ENCODE results near the gene PSMD9. TPM values are rescaled to one million over a fixed set of nuclear protein-coding genes. Genes with fewer than 3 reads are reported as not detected.

PSMD9 gene
- total and polyA plus RNA-seq, 2 experiments from 2014 or later: 110 to 132 TPM

DNA sequence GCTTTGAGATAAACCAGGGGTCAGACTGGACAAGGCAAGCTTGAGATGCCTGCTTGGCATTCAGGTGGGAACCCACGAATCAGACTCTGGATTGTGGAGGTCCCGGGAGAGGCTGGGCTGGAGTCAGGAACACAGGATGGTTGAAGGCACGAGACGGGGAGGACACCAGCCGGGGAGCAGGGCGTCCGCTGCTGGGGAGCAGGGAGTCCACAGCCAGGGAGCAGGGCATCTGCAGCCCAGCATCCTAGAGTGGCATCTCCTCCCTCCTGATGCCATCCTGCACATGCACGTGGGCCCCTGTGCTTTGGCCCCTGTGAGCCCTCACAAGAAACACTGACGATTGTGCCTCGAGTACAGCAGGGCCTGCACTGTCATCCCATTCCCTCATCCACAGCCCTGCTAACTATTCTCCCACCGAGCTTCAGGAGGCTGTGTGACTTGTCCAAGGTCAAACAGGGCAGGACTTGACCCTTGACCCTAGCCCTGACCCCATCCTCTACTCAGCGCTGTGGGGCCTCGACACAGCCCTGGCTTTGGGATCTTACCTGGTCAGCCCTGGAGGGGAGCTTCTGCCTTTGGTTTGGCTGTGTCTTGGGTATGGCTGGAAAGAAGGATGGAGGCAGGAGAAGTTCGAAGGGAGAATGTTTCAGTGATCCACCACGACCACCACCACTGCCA is 74.9 kb downstream of the PSMD9 start:
- H3K4me3 ChIP-seq: no peak overlapping the region
- H3K27ac ChIP-seq: no peak overlapping the region
- no peaks in the 10 kb centered on the region for H3K27me3 ChIP-seq
- TF ChIP-seq, protein P1, sequence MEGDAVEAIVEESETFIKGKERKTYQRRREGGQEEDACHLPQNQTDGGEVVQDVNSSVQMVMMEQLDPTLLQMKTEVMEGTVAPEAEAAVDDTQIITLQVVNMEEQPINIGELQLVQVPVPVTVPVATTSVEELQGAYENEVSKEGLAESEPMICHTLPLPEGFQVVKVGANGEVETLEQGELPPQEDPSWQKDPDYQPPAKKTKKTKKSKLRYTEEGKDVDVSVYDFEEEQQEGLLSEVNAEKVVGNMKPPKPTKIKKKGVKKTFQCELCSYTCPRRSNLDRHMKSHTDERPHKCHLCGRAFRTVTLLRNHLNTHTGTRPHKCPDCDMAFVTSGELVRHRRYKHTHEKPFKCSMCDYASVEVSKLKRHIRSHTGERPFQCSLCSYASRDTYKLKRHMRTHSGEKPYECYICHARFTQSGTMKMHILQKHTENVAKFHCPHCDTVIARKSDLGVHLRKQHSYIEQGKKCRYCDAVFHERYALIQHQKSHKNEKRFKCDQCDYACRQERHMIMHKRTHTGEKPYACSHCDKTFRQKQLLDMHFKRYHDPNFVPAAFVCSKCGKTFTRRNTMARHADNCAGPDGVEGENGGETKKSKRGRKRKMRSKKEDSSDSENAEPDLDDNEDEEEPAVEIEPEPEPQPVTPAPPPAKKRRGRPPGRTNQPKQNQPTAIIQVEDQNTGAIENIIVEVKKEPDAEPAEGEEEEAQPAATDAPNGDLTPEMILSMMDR (IDR thresholded peaks at IDR 0.05; ENCODE audit: low read depth, low read length): no peak
- H3K36me3 ChIP-seq: no peaks in the 10 kb centered on the region
- H3K9me3 ChIP-seq (ENCODE audit: low read depth): no peaks in the 10 kb centered on the region
- no peak for DNase-seq (ENCODE audit: low read depth in 1 of 2, low spot score in 1 of 2)
- no peaks in the 10 kb centered on the region for H3K4me1 ChIP-seq (ENCODE audit: low read depth)

DNA sequence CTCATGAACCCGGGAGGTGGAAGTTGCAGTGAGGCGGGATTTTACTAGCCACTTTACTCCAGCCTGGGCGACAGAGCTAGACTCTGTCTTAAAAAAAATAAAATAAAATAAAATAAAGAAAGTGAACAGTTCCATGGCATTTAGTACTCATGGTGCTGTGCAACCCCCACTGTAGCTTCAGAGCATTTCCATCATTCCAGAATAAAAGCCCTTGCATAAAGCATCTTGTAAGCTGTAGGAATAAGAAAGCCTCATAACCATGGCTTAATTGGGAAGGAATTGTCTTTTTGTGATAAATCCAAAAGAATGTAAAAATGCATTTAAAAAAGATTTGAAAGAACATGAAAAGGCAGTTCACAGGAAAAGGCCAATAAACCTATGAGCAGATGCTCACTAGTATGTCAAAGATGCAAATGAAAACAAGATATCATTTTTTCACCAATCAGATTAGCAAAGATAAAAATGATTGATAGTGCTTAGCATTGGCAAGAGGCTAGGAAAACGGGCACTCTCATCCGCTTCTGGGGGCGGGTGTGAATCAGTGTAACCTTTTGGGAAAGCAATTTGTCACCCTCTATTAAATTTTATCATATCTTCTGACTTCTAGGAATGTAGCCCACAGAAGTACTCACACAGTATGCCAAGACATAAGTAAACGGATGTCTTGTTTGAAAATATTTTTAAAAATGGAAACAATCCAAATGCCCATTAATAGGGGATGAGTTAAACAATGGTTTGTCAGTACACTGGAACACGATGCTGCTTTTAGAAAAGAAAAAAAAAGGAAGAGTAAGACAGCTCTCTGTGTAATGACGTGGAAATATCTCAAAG is 76.4 kb downstream of the PSMD9 start:
- H3K4me1 ChIP-seq (ENCODE audit: low read depth): no peaks in the 10 kb centered on the region
- TF ChIP-seq, protein P1 (IDR thresholded peaks at IDR 0.05; ENCODE audit: low read depth, low read length): no peak
- no peaks in the 10 kb centered on the region for H3K9me3 ChIP-seq (ENCODE audit: low read depth)
- H3K27me3 ChIP-seq: no peaks in the 10 kb centered on the region
- DNase-seq (ENCODE audit: low read depth in 1 of 2, low spot score in 1 of 2): peak in 1 of 2 donors; percentile 66
- no peak overlapping the region for H3K4me3 ChIP-seq
- H3K27ac ChIP-seq: no peak overlapping the region
- H3K36me3 ChIP-seq: no peaks in the 10 kb centered on the region

DNA sequence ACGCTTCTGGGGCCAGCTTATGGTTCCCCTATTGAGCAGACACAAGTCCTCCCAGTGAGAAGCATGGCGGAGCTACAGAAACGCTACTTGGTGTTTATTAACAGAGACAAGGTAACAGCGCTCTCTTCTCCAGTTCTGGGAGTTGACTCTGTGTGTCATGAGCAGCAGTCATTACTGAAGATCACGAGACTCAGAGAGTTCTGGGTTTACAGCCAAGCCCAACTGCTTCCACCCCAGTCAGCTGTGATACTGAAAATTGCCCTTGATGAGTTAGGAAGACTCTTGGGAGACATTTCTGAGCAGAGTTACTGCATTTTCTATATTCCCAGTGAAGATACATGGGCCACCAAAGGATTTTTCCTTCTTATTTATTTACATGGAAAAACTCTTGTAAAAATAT is 78.4 kb downstream of the PSMD9 start:
- H3K27ac ChIP-seq: no peak overlapping the region
- H3K4me3 ChIP-seq: no peak overlapping the region
- no peaks in the 10 kb centered on the region for H3K4me1 ChIP-seq (ENCODE audit: low read depth)
- no peak for DNase-seq (ENCODE audit: low read depth in 1 of 2, low spot score in 1 of 2)
- TF ChIP-seq, protein P1 (IDR thresholded peaks at IDR 0.05; ENCODE audit: low read depth, low read length): no peak
- no peaks in the 10 kb centered on the region for H3K27me3 ChIP-seq
- no peaks in the 10 kb centered on the region for H3K36me3 ChIP-seq
- H3K9me3 ChIP-seq (ENCODE audit: low read depth): no peaks in the 10 kb centered on the region

Other genes with a start within 250 kb of the PSMD9 start
- gene MORN3, start 219.1 kb upstream of the PSMD9 start, total RNA-seq: 1.1 and 2.0 TPM in 2 replicates
- 1.6 and 2.8 TPM in 2 replicates for gene MORN3, start 219.1 kb upstream of the PSMD9 start, polyA plus RNA-seq
- 11.7 and 30.7 TPM in 2 replicates for gene TMEM120B, start 176.0 kb upstream of the PSMD9 start, total RNA-seq
- gene TMEM120B, start 176.0 kb upstream of the PSMD9 start, polyA plus RNA-seq: 19.7 and 23.0 TPM in 2 replicates
- 30.0 and 56.3 TPM in 2 replicates for gene RHOF, start 95.1 kb upstream of the PSMD9 start, total RNA-seq
- 21.5 and 27.4 TPM in 2 replicates for gene RHOF, start 95.1 kb upstream of the PSMD9 start, polyA plus RNA-seq
- gene SETD1B, start 84.8 kb upstream of the PSMD9 start, total RNA-seq: 8.0 and 15.1 TPM in 2 replicates
- gene SETD1B, start 84.8 kb upstream of the PSMD9 start, polyA plus RNA-seq: 2.4 and 3.8 TPM in 2 replicates
- not detected in 2 replicates for gene HPD, start 29.9 kb upstream of the PSMD9 start, total RNA-seq
- gene HPD, start 29.9 kb upstream of the PSMD9 start, polyA plus RNA-seq: 0.16 TPM in 1 of 2 replicates, not detected in the other
- 1.1 and 3.8 TPM in 2 replicates for gene CFAP251, start 29.8 kb downstream of the PSMD9 start, total RNA-seq
- 0.31 and 1.7 TPM in 2 replicates for gene CFAP251, start 29.8 kb downstream of the PSMD9 start, polyA plus RNA-seq
- 16.2 and 30.5 TPM in 2 replicates for gene BCL7A, start 133.1 kb downstream of the PSMD9 start, total RNA-seq
- 19.1 and 20.8 TPM in 2 replicates for gene BCL7A, start 133.1 kb downstream of the PSMD9 start, polyA plus RNA-seq
- 5.5 and 8.2 TPM in 2 replicates for gene MLXIP, start 190.0 kb downstream of the PSMD9 start, total RNA-seq
- gene MLXIP, start 190.0 kb downstream of the PSMD9 start, polyA plus RNA-seq: 11.0 and 13.7 TPM in 2 replicates